Measurements from ENCODE around the gene CAMK2B. TPM values are rescaled to one million over a fixed set of nuclear protein-coding genes. Genes with fewer than 3 reads are reported as not detected.

The CAMK2B gene
- total RNA-seq, 1 experiment from 2014 or later = 0.34 TPM

DNA sequence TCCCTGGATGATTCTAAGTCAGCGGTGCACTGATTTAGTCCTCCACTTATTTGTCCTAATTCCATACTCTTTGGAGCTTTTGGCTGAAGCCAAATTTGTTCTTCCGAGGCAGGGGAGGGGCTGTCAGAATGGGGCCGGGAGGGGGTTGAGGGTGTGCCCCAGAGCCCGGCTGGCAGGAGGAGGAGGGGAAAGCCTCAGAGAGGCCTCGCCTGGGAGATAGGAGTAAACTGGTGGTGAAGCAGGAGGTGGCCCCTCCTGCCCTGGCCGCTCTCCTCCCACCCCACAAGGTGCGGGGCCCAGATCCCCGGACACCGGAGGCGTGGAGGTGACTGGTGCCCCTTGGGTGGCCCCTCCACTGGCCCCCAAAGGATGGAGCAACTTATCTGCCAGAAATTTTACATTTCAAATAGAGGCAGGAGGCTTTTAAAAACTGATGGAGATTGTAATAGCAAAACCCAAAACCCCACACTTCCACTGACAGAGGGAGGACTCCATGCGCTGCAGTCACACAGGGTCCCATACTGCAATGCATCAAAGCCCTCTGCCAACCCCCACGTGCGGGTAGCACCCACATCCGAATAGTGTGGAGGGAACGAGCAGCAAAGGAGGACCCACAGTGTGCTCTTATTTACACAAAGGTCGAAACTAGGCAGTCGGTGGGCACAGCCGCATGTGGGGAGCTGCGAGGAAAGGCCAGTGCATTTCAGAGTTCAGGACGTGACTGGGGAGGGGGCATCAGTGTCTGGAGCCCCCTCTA is 61.9 kb downstream of the CAMK2B start:
- no peak overlapping the region for H3K9ac ChIP-seq (ENCODE audit: low read length)
- H3K27me3 ChIP-seq (ENCODE audit: insufficient read depth, low read length) = peaks cover 5% of the 10 kb centered on the region; the same call in 1 of the 2 replicates
- H2AFZ ChIP-seq (ENCODE audit: low read depth, low read length, poor library complexity, severe bottlenecking) = no peak overlapping the region
- no peak for TF ChIP-seq TCF7L2 (IDR thresholded peaks at IDR 0.05; ENCODE audit: borderline replicate concordance, extremely low read depth, insufficient read depth, insufficient read length)
- TF ChIP-seq POLR2A (IDR thresholded peaks at IDR 0.05; ENCODE audit: borderline replicate concordance, extremely low read depth, insufficient read depth, insufficient read length) = no peak
- no peak for TF ChIP-seq EZH2 (IDR thresholded peaks at IDR 0.05)
- TF ChIP-seq, protein P1, sequence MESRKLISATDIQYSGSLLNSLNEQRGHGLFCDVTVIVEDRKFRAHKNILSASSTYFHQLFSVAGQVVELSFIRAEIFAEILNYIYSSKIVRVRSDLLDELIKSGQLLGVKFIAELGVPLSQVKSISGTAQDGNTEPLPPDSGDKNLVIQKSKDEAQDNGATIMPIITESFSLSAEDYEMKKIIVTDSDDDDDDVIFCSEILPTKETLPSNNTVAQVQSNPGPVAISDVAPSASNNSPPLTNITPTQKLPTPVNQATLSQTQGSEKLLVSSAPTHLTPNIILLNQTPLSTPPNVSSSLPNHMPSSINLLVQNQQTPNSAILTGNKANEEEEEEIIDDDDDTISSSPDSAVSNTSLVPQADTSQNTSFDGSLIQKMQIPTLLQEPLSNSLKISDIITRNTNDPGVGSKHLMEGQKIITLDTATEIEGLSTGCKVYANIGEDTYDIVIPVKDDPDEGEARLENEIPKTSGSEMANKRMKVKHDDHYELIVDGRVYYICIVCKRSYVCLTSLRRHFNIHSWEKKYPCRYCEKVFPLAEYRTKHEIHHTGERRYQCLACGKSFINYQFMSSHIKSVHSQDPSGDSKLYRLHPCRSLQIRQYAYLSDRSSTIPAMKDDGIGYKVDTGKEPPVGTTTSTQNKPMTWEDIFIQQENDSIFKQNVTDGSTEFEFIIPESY (IDR thresholded peaks at IDR 0.05; ENCODE audit: extremely low read depth, insufficient replicate concordance, low read length) = no peak
- no peak for TF ChIP-seq FOSL1 (IDR thresholded peaks at IDR 0.05; ENCODE audit: low read depth)
- no peak for TF ChIP-seq ZNF274 (IDR thresholded peaks at IDR 0.05; ENCODE audit: low read depth, low read length)
- TF ChIP-seq SP1 (IDR thresholded peaks at IDR 0.05; ENCODE audit: low read depth) = no peak
- no peak for TF ChIP-seq SIN3A (IDR thresholded peaks at IDR 0.05; ENCODE audit: low read depth)
- no peak for TF ChIP-seq EGR1 (IDR thresholded peaks at IDR 0.05; ENCODE audit: low read depth)
- TF ChIP-seq, protein P2, sequence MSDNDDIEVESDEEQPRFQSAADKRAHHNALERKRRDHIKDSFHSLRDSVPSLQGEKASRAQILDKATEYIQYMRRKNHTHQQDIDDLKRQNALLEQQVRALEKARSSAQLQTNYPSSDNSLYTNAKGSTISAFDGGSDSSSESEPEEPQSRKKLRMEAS (IDR thresholded peaks at IDR 0.05) = no peak
- TF ChIP-seq POLR2AphosphoS5 (IDR thresholded peaks at IDR 0.05; ENCODE audit: low read depth, low read length) = no peak
- TF ChIP-seq, protein P3, sequence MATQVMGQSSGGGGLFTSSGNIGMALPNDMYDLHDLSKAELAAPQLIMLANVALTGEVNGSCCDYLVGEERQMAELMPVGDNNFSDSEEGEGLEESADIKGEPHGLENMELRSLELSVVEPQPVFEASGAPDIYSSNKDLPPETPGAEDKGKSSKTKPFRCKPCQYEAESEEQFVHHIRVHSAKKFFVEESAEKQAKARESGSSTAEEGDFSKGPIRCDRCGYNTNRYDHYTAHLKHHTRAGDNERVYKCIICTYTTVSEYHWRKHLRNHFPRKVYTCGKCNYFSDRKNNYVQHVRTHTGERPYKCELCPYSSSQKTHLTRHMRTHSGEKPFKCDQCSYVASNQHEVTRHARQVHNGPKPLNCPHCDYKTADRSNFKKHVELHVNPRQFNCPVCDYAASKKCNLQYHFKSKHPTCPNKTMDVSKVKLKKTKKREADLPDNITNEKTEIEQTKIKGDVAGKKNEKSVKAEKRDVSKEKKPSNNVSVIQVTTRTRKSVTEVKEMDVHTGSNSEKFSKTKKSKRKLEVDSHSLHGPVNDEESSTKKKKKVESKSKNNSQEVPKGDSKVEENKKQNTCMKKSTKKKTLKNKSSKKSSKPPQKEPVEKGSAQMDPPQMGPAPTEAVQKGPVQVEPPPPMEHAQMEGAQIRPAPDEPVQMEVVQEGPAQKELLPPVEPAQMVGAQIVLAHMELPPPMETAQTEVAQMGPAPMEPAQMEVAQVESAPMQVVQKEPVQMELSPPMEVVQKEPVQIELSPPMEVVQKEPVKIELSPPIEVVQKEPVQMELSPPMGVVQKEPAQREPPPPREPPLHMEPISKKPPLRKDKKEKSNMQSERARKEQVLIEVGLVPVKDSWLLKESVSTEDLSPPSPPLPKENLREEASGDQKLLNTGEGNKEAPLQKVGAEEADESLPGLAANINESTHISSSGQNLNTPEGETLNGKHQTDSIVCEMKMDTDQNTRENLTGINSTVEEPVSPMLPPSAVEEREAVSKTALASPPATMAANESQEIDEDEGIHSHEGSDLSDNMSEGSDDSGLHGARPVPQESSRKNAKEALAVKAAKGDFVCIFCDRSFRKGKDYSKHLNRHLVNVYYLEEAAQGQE (IDR thresholded peaks at IDR 0.05; ENCODE audit: low read depth) = no peak
- TF ChIP-seq CEBPB (IDR thresholded peaks at IDR 0.05; ENCODE audit: low read depth) = no peak
- ChIA-PET RAD21 (ENCODE audit: low non-redundant PET in 1 of 2, low total read pairs in 2 of 2, uncharacterized antibody in 2 of 2, unreplicated experiment in 2 of 2) (no interaction called here), CTCF (no interaction called here), POLR2A (no interaction called here)
- DNase-seq (ENCODE audit: low read depth, low spot score) (no peak), ATAC-seq (no peak)
- H3K9me2 ChIP-seq (ENCODE audit: insufficient read depth) = no peaks in the 10 kb centered on the region
- H3K4me3 ChIP-seq (replicated peaks in 1 of 2; ENCODE audit: low read depth in 1 of 2, low read length in 2 of 2) = no peak overlapping the region
- H3K9me3 ChIP-seq (ENCODE audit: control insufficient read depth in 1 of 2, insufficient read depth in 1 of 2, low read depth in 1 of 2, low read length in 2 of 2) = no peaks in the 10 kb centered on the region
- intact Hi-C loops (cut with micrococcal nuclease) = no loop called here
- H3K79me2 ChIP-seq (ENCODE audit: insufficient read depth, low read length) = no peaks in the 10 kb centered on the region
- peaks cover 0 to 9% of the 10 kb centered on the region in 2 experiments; a peak in 1 of 4 replicates for H3K4me1 ChIP-seq (ENCODE audit: control insufficient read depth in 1 of 2, insufficient read depth in 2 of 2, low read length in 2 of 2)
- no peaks in the 10 kb centered on the region for H3K36me3 ChIP-seq (ENCODE audit: control insufficient read depth in 1 of 2, insufficient read depth in 2 of 2, low read length in 2 of 2)
- H3K27ac ChIP-seq (ENCODE audit: low read depth, low read length) = no peak overlapping the region
- no TSS peak for BruUV-seq (replicated peaks)
- no peak overlapping the region for H3K4me2 ChIP-seq (ENCODE audit: low read length)
- H4K20me1 ChIP-seq (ENCODE audit: insufficient read depth) = no peaks in the 10 kb centered on the region
